Trophoblast cell (in vitro differentiated cells and primary cell): ENCODE data around the gene TSHZ1.

ENCODE experiments used
- DNase-seq, 2 donors: peaks; one replicate each; pipeline ENCODE4 v3.0.0-alpha.2; 2016
- H2AFZ ChIP-seq: 2 replicates; pipeline ENCODE4 v1.6.1; 2013; ENCODE audit warnings: low read length, moderate library complexity, mild to moderate bottlenecking; ENCODE audit not compliant: insufficient read depth, poor library complexity
- H2AK5ac ChIP-seq: 2 replicates; pipeline ENCODE4 v1.6.1; 2013; ENCODE audit warnings: mild to moderate bottlenecking, low read length
- H2BK120ac ChIP-seq: 2 replicates; pipeline ENCODE4 v1.6.1; 2013; ENCODE audit warnings: low read length, mild to moderate bottlenecking, moderate library complexity; ENCODE audit not compliant: insufficient read depth, poor library complexity
- H2BK12ac ChIP-seq: 2 replicates; pipeline ENCODE4 v1.6.1; 2013; ENCODE audit warnings: mild to moderate bottlenecking, low read length, moderate library complexity
- H2BK5ac ChIP-seq: 2 replicates; pipeline ENCODE4 v1.6.1; 2013; ENCODE audit warnings: low read length, low read depth, moderate library complexity, mild to moderate bottlenecking; ENCODE audit not compliant: poor library complexity
- H3K14ac ChIP-seq: 2 replicates; pipeline ENCODE4 v1.6.1; 2013; ENCODE audit warnings: mild to moderate bottlenecking, low read length
- H3K18ac ChIP-seq: 2 replicates; pipeline ENCODE4 v1.6.1; 2013; ENCODE audit warnings: mild to moderate bottlenecking, low read length
- H3K23ac ChIP-seq: 2 replicates; pipeline ENCODE4 v1.6.1; 2013; ENCODE audit warnings: low read length
- H3K27ac ChIP-seq: 2 replicates; pipeline ENCODE4 v1.5.1; 2013; ENCODE audit warnings: low read depth, mild to moderate bottlenecking, inconsistent platforms, low read length, moderate library complexity
- H3K27me3 ChIP-seq: 2 replicates; pipeline ENCODE4 v1.6.1; 2013; ENCODE audit warnings: inconsistent platforms, mild to moderate bottlenecking, low read length, moderate library complexity; ENCODE audit not compliant: insufficient read depth
- H3K36me3 ChIP-seq, 2 experiments: 1 replicate in 1 of 2; 2 replicates in 1 of 2; pipeline ENCODE4 v1.6.1; 2013; ENCODE audit warnings: low read length in 2 of 2, mild to moderate bottlenecking in 2 of 2, moderate library complexity in 1 of 2; ENCODE audit not compliant: insufficient read depth in 2 of 2, control insufficient read depth in 1 of 2
- H3K4ac ChIP-seq: 2 replicates; pipeline ENCODE4 v1.6.1; 2013; ENCODE audit warnings: low read depth, mild to moderate bottlenecking, low read length, moderate library complexity
- H3K4me1 ChIP-seq, 2 experiments: 1 replicate in 1 of 2; 2 replicates in 1 of 2; pipeline ENCODE4 v1.6.1; 2013; ENCODE audit warnings: low read length in 2 of 2, mild to moderate bottlenecking in 2 of 2, moderate library complexity in 1 of 2; ENCODE audit not compliant: insufficient read depth in 2 of 2, control insufficient read depth in 1 of 2
- H3K4me2 ChIP-seq: 2 replicates; pipeline ENCODE4 v1.6.1; 2013; ENCODE audit warnings: inconsistent platforms, mild to moderate bottlenecking, low read length, moderate library complexity
- H3K4me3 ChIP-seq: 2 replicates; pipeline ENCODE4 v1.5.1; 2013; ENCODE audit warnings: mild to moderate bottlenecking, low read depth, low read length, inconsistent platforms
- H3K79me1 ChIP-seq: one replicate; pipeline ENCODE4 v1.6.1; 2013; ENCODE audit warnings: low read length
- H3K79me2 ChIP-seq: 2 replicates; pipeline ENCODE4 v1.6.1; 2013; ENCODE audit warnings: low read length, mild to moderate bottlenecking; ENCODE audit not compliant: control insufficient read depth, insufficient read depth, poor library complexity
- H3K9ac ChIP-seq: 2 replicates; pipeline ENCODE4 v1.6.1; 2013; ENCODE audit warnings: mild to moderate bottlenecking, low read length
- H3K9me3 ChIP-seq: 2 replicates; pipeline ENCODE4 v1.6.1; 2013; ENCODE audit warnings: low read depth, mild to moderate bottlenecking, control low read depth, inconsistent platforms, low read length; ENCODE audit not compliant: insufficient read depth
- H4K12ac ChIP-seq: 2 replicates; pipeline ENCODE4 v1.6.1; 2013; ENCODE audit warnings: low read depth, mild to moderate bottlenecking, low read length, moderate library complexity
- H4K8ac ChIP-seq: 2 replicates; pipeline ENCODE4 v1.6.1; 2013; ENCODE audit warnings: low read depth, mild to moderate bottlenecking, low read length, moderate library complexity
- H4K91ac ChIP-seq: one replicate; pipeline ENCODE4 v1.6.1; 2013; ENCODE audit warnings: low read depth, mild to moderate bottlenecking, low read length, moderate library complexity
- WGBS: extraction: QIAGEN DNeasy Blood & Tissue Kit; methylation state at CpG from one replicate; pipeline ENCODE4 v1.1.7; 2013; ENCODE audit warnings: missing lambda C conversion rate; ENCODE audit not compliant: insufficient read length, insufficient coverage; ENCODE audit errors: extremely low coverage; 5-methylcytosine and 5-hydroxymethylcytosine counted together

The TSHZ1 gene

GRCh38 chr18:75167137-75167536 is 43.5 kb upstream of the TSHZ1 start:
- no peaks in the 10 kb centered on the region for H3K4me1 ChIP-seq
- H3K36me3 ChIP-seq, result no peaks in the 10 kb centered on the region
- H3K23ac ChIP-seq, result no peak overlapping the region
- no peak for DNase-seq
- no peaks in the 10 kb centered on the region for H3K79me1 ChIP-seq
- H4K12ac ChIP-seq, result no peak overlapping the region
- H3K27me3 ChIP-seq, result no peaks in the 10 kb centered on the region
- WGBS, result no CpG with 5 or more reads among the region's 10 CpGs
- no peak overlapping the region for H3K18ac ChIP-seq
- no peak overlapping the region for H2AFZ ChIP-seq
- no peak overlapping the region for H3K4me2 ChIP-seq
- H3K9ac ChIP-seq, result no peak overlapping the region
- H2AK5ac ChIP-seq, result no peak overlapping the region
- no peaks in the 10 kb centered on the region for H3K79me2 ChIP-seq
- no peak overlapping the region for H3K14ac ChIP-seq
- no peak overlapping the region for H2BK12ac ChIP-seq
- H3K4me3 ChIP-seq, result no peak overlapping the region
- no peak overlapping the region for H3K4ac ChIP-seq
- peaks cover 1% of the 10 kb centered on the region for H3K9me3 ChIP-seq
- H2BK120ac ChIP-seq, result no peak overlapping the region
- H3K27ac ChIP-seq, result no peak overlapping the region
- no peak overlapping the region for H4K8ac ChIP-seq
- H4K91ac ChIP-seq, result no peak overlapping the region
- no peak overlapping the region for H2BK5ac ChIP-seq

GRCh38 chr18:75167759-75168618 is 42.6 kb upstream of the TSHZ1 start:
- H3K4ac ChIP-seq, result no peak overlapping the region
- H3K4me2 ChIP-seq, result no peak overlapping the region
- no peak overlapping the region for H3K23ac ChIP-seq
- H3K27ac ChIP-seq, result no peak overlapping the region
- H3K4me3 ChIP-seq, result no peak overlapping the region
- no peak overlapping the region for H4K12ac ChIP-seq
- no CpG with 5 or more reads among the region's 33 CpGs for WGBS
- no peak overlapping the region for H4K91ac ChIP-seq
- DNase-seq, result no peak
- no peak overlapping the region for H3K9ac ChIP-seq
- H3K79me2 ChIP-seq, result no peaks in the 10 kb centered on the region
- H2BK5ac ChIP-seq, result no peak overlapping the region
- no peak overlapping the region for H2AFZ ChIP-seq
- no peak overlapping the region for H2AK5ac ChIP-seq
- H2BK120ac ChIP-seq, result no peak overlapping the region
- no peaks in the 10 kb centered on the region for H3K79me1 ChIP-seq
- H2BK12ac ChIP-seq, result no peak overlapping the region
- H3K36me3 ChIP-seq, result no peaks in the 10 kb centered on the region
- no peaks in the 10 kb centered on the region for H3K4me1 ChIP-seq
- no peak overlapping the region for H3K14ac ChIP-seq
- H3K18ac ChIP-seq, result no peak overlapping the region
- H4K8ac ChIP-seq, result no peak overlapping the region
- H3K27me3 ChIP-seq, result no peaks in the 10 kb centered on the region
- peaks cover 1% of the 10 kb centered on the region for H3K9me3 ChIP-seq

- Histone ChIP-seq H2AK5ac (no peak overlapping the region), H2AFZ (no peak overlapping the region), H3K4ac (no peak overlapping the region), H3K9me3 (peaks cover 1% of the 10 kb centered on the region), H2BK12ac (no peak overlapping the region), H3K4me1 (no peaks in the 10 kb centered on the region), H4K91ac (no peak overlapping the region), H3K36me3 (no peaks in the 10 kb centered on the region), H2BK5ac (no peak overlapping the region), H3K4me3 (no peak overlapping the region), H3K14ac (no peak overlapping the region), H4K12ac (no peak overlapping the region), H3K79me1 (no peaks in the 10 kb centered on the region), H3K4me2 (no peak overlapping the region), H3K27ac (no peak overlapping the region), H4K8ac (no peak overlapping the region), H3K18ac (no peak overlapping the region), H3K27me3 (no peaks in the 10 kb centered on the region), H3K79me2 (no peaks in the 10 kb centered on the region), H3K23ac (no peak overlapping the region), H2BK120ac (no peak overlapping the region), H3K9ac (no peak overlapping the region)
- WGBS, result no CpG with 5 or more reads among the region's 7 CpGs
- DNase-seq, result no peak
Observed at GRCh38 chr18:75168619-75169018, 42.0 kb upstream of the TSHZ1 start.

- Histone ChIP-seq H2AK5ac (no peak overlapping the region), H2BK12ac (no peak overlapping the region), H3K27me3 (no peaks in the 10 kb centered on the region), H2BK5ac (no peak overlapping the region), H4K8ac (no peak overlapping the region), H3K79me1 (no peaks in the 10 kb centered on the region), H3K9ac (no peak overlapping the region), H3K4ac (no peak overlapping the region), H3K27ac (no peak overlapping the region), H3K79me2 (no peaks in the 10 kb centered on the region), H3K9me3 (peaks cover 1% of the 10 kb centered on the region), H2AFZ (no peak overlapping the region), H3K4me2 (no peak overlapping the region), H4K12ac (no peak overlapping the region), H4K91ac (no peak overlapping the region), H2BK120ac (no peak overlapping the region), H3K18ac (no peak overlapping the region), H3K4me1 (no peaks in the 10 kb centered on the region), H3K36me3 (no peaks in the 10 kb centered on the region), H3K23ac (no peak overlapping the region), H3K4me3 (no peak overlapping the region), H3K14ac (no peak overlapping the region)
- DNase-seq, result no peak
- WGBS, result no CpG with 5 or more reads among the region's 9 CpGs
Observed at GRCh38 chr18:75169411-75169810, 41.2 kb upstream of the TSHZ1 start.
